HK-2 (cell line): Measurements from ENCODE around the gene SLC22A6.

Experiments used
- DNase-seq: peaks from one replicate; pipeline ENCODE4 v3.0.0-alpha.2; 2018; ENCODE audit not compliant: unreplicated experiment

SLC22A6 gene

DNA sequence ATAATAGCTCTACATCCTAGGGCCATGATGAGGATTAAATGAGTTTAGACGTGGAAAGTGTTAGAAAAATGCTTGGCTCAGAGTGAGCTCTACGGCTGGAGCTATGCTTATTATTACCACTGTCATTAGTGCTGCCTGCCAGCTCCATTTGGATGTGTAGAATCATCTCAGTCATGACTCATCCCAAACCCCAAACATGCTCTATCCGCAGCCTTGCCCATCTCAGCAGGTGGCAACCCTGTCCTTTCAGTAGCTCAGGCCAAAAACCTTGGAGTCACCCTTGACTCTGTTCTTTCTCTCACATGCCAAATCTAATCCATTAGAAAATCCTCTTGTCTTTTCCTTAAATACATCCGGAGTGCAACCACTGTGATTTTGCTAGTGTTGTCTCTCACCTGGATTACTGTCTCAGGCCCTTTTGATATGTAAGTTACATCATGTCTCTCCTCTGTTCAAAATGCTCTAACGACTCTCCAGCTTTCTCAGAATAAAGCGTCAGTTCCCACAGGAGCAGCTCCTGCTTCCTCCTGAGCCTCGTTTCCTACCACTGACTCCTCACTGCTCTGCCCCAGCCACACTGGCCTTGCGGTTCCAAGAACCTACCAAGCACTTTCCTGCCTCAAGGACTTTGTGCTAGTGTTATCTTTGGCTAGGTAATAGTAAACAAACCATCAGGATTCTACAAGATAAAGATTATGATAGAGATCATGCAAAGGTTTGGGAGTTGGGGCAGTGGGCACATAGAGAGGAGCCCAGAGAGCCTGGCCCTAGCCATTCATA, 53.1 kb downstream of the SLC22A6 start:
- no peak for DNase-seq

DNA sequence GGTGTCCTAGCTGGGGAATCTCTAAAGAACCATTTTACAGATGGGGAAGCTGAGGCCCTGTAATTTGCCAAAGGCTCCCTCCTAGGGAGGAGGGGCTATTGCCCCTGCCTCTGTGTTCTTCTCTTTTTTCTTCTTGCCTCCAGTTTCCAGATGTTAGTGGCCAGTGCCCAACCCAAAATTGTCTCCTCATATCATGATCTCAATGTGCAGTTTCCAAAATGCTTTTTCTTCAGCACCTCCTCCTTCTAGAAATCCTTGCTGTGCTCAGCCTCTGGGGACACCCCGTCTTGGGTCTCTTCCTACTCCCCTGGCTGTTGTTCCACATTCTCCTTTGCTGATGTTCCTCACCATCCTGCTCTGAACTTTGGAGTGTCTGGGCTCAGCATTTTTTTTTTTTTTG, 54.1 kb downstream of the SLC22A6 start:
- no peak for DNase-seq

DNA sequence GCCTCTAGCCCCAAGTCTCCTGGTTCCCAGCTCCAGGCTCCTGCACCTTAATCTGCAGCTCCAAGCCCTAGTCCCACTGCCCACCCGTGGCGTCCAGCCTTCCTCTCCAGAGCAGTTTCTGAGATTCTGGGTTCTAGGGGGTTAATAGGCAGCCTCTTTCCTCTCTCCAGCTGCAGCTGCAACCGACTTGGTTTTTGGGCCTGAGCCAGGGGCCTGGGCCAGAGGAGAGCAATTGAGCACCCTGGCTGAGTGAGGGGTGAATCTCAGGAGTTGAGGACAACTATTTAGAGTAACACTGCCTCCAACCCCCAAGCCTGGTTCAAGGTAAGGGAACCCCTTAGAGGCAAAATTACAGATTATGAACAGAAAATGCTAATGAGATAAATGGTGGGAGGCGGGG, 54.6 kb downstream of the SLC22A6 start:
- no peak for DNase-seq

DNA sequence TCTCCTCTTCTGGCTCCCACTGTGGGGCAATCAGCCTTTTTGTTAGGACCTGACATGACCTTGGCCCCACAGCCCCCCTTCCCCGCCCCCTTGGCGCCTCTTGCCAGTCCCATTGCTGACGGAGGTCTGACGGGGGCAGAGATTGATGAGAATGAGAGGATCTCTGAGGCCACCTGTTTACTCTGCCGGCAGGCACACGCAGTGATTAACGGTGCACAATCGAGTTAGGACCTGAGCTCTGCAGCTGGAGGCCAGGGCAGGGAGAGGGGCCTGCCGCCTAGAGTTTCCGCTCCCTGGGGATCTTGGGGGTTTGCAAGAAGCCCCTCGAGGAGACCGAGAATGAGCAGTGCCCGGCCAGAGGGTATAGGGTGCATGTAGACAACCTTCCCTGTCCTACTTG, 56.8 kb downstream of the SLC22A6 start:
- DNase-seq: no peak

DNA sequence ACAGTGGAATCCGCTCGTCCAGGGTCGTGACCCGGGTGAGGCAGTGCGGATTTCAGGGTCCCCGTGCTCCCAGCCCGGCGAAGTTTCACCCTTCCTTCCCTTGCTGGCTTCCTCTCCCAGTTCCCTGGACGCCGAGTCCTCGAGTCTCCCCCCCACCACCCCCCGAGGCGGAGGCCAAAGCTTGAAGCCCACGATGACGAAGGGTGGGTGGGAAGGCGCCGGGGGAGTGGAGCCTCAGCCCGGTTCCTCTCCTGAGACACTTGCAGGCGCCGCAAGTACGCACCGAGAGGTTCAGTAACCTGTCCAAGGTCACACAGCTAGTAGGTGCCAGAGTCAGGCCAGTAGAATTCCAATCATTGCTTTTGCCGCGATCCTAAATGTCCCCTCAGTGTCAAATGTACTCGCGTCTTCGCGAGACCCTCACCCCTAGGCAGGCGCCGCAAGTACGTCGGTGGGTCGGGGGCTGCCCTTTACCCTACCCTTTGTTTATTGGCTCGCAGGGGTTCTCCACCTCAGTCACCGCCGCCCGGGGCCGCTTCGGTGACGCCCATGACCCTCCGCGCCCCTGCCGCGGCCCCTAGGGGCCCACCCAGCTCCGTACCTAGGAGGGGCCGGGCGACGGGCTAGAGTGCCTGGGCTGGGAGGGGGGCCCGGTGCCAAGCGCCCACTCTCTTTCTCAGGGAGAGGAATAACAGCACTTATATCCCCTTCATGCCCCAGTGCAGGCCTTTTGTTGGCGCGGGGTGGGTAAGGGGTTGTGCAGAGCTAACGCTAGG, 57.9 kb downstream of the SLC22A6 start:
- DNase-seq: no peak
